ENCODE results near the gene KREMEN2.
"Not testable (repeated sequence)": the region's sequence is repeated elsewhere in the genome, so short reads cannot be mapped to it uniquely, and the experiment has no call there.

KREMEN2 gene

GRCh38 chr16:2943716-2944115, 20.4 kb upstream of the KREMEN2 start:
- H3K4me3 ChIP-seq (ENCODE audit: low read length); H3K9ac ChIP-seq (ENCODE audit: low read length); DNase-seq (ENCODE audit: low read depth); H3K9me3 ChIP-seq (ENCODE audit: control insufficient read depth, low read length); H3K4me1 ChIP-seq (ENCODE audit: control insufficient read depth, insufficient read depth, low read length); H3K27me3 ChIP-seq (replicated peaks; ENCODE audit: control insufficient read depth, insufficient read depth, low read length): not testable (repeated sequence)
- H3K36me3 ChIP-seq (ENCODE audit: control insufficient read depth, insufficient read depth, low read length, severe bottlenecking) = peaks cover 58% of the 10 kb centered on the region

- no peaks in the 10 kb centered on the region for H3K9me3 ChIP-seq (ENCODE audit: control insufficient read depth, low read length)
- H3K4me1 ChIP-seq (ENCODE audit: control insufficient read depth, insufficient read depth, low read length) = no peaks in the 10 kb centered on the region
- no peaks in the 10 kb centered on the region for H3K27me3 ChIP-seq (replicated peaks; ENCODE audit: control insufficient read depth, insufficient read depth, low read length)
- H3K4me3 ChIP-seq (ENCODE audit: low read length) = no peak overlapping the region
- no peak overlapping the region for H3K9ac ChIP-seq (ENCODE audit: low read length)
- peaks cover 42% of the 10 kb centered on the region for H3K36me3 ChIP-seq (ENCODE audit: control insufficient read depth, insufficient read depth, low read length, severe bottlenecking)
- no peak for DNase-seq (ENCODE audit: low read depth)
Measured at GRCh38 chr16:2946649-2947048, 17.4 kb upstream of the KREMEN2 start.

GRCh38 chr16:2948807-2949704, 15.0 kb upstream of the KREMEN2 start:
- Histone ChIP-seq H3K4me3 (ENCODE audit: low read length) (no peak overlapping the region), H3K36me3 (ENCODE audit: control insufficient read depth, insufficient read depth, low read length, severe bottlenecking) (peaks cover 23% of the 10 kb centered on the region), H3K27me3 (replicated peaks; ENCODE audit: control insufficient read depth, insufficient read depth, low read length) (peaks cover 6% of the 10 kb centered on the region), H3K9me3 (ENCODE audit: control insufficient read depth, low read length) (no peaks in the 10 kb centered on the region), H3K4me1 (ENCODE audit: control insufficient read depth, insufficient read depth, low read length) (no peaks in the 10 kb centered on the region), H3K9ac (ENCODE audit: low read length) (no peak overlapping the region)
- no peak for DNase-seq (ENCODE audit: low read depth)

- no peak for DNase-seq (ENCODE audit: low read depth)
- H3K9me3 ChIP-seq (ENCODE audit: control insufficient read depth, low read length) = no peaks in the 10 kb centered on the region
Measured at GRCh38 chr16:2949705-2950352, 14.2 kb upstream of the KREMEN2 start.

GRCh38 chr16:2950353-2950724, 13.7 kb upstream of the KREMEN2 start:
- H3K4me3 ChIP-seq (ENCODE audit: low read length) = no peak overlapping the region
- DNase-seq (ENCODE audit: low read depth) = no peak
- H3K27me3 ChIP-seq (replicated peaks; ENCODE audit: control insufficient read depth, insufficient read depth, low read length) = peaks cover 16% of the 10 kb centered on the region
- no peaks in the 10 kb centered on the region for H3K9me3 ChIP-seq (ENCODE audit: control insufficient read depth, low read length)
- no peaks in the 10 kb centered on the region for H3K4me1 ChIP-seq (ENCODE audit: control insufficient read depth, insufficient read depth, low read length)
- no peak overlapping the region for H3K9ac ChIP-seq (ENCODE audit: low read length)
- H3K36me3 ChIP-seq (ENCODE audit: control insufficient read depth, insufficient read depth, low read length, severe bottlenecking) = peaks cover 21% of the 10 kb centered on the region

More at GRCh38 chr16:2949705-2950352, 14.2 kb upstream of the KREMEN2 start:
- Histone ChIP-seq H3K36me3 (ENCODE audit: control insufficient read depth, insufficient read depth, low read length, severe bottlenecking) (peaks cover 21% of the 10 kb centered on the region), H3K4me3 (ENCODE audit: low read length) (no peak overlapping the region), H3K27me3 (replicated peaks; ENCODE audit: control insufficient read depth, insufficient read depth, low read length) (peaks cover 12% of the 10 kb centered on the region), H3K4me1 (ENCODE audit: control insufficient read depth, insufficient read depth, low read length) (no peaks in the 10 kb centered on the region), H3K9ac (ENCODE audit: low read length) (no peak overlapping the region)

- H3K4me1 ChIP-seq (ENCODE audit: control insufficient read depth, insufficient read depth, low read length) = no peaks in the 10 kb centered on the region
- H3K9me3 ChIP-seq (ENCODE audit: control insufficient read depth, low read length) = no peaks in the 10 kb centered on the region
- DNase-seq (ENCODE audit: low read depth) = no peak
- H3K27me3 ChIP-seq (replicated peaks; ENCODE audit: control insufficient read depth, insufficient read depth, low read length) = peaks cover 16% of the 10 kb centered on the region
- no peak overlapping the region for H3K9ac ChIP-seq (ENCODE audit: low read length)
- H3K36me3 ChIP-seq (ENCODE audit: control insufficient read depth, insufficient read depth, low read length, severe bottlenecking) = peaks cover 21% of the 10 kb centered on the region
- H3K4me3 ChIP-seq (ENCODE audit: low read length) = no peak overlapping the region
Measured at GRCh38 chr16:2950773-2951172, 13.3 kb upstream of the KREMEN2 start.

GRCh38 chr16:2952679-2953078, 11.4 kb upstream of the KREMEN2 start:
- no peak for DNase-seq (ENCODE audit: low read depth)
- Histone ChIP-seq H3K27me3 (replicated peaks; ENCODE audit: control insufficient read depth, insufficient read depth, low read length) (peaks cover 25% of the 10 kb centered on the region), H3K4me3 (ENCODE audit: low read length) (no peak overlapping the region), H3K4me1 (ENCODE audit: control insufficient read depth, insufficient read depth, low read length) (no peaks in the 10 kb centered on the region), H3K9me3 (ENCODE audit: control insufficient read depth, low read length) (no peaks in the 10 kb centered on the region), H3K36me3 (ENCODE audit: control insufficient read depth, insufficient read depth, low read length, severe bottlenecking) (peaks cover 12% of the 10 kb centered on the region), H3K9ac (ENCODE audit: low read length) (no peak overlapping the region)

GRCh38 chr16:2953706-2954627, 10.1 kb upstream of the KREMEN2 start:
- no peak for DNase-seq (ENCODE audit: low read depth)
- Histone ChIP-seq H3K27me3 (replicated peaks; ENCODE audit: control insufficient read depth, insufficient read depth, low read length) (peaks cover 26% of the 10 kb centered on the region), H3K36me3 (ENCODE audit: control insufficient read depth, insufficient read depth, low read length, severe bottlenecking) (peaks cover 7% of the 10 kb centered on the region), H3K4me1 (ENCODE audit: control insufficient read depth, insufficient read depth, low read length) (no peaks in the 10 kb centered on the region), H3K4me3 (ENCODE audit: low read length) (no peak overlapping the region), H3K9ac (ENCODE audit: low read length) (no peak overlapping the region), H3K9me3 (ENCODE audit: control insufficient read depth, low read length) (no peaks in the 10 kb centered on the region)

- DNase-seq (ENCODE audit: low read depth) = no peak
- Histone ChIP-seq H3K36me3 (ENCODE audit: control insufficient read depth, insufficient read depth, low read length, severe bottlenecking) (no peaks in the 10 kb centered on the region), H3K9ac (ENCODE audit: low read length) (no peak overlapping the region), H3K27me3 (replicated peaks; ENCODE audit: control insufficient read depth, insufficient read depth, low read length) (peaks cover 31% of the 10 kb centered on the region), H3K4me1 (ENCODE audit: control insufficient read depth, insufficient read depth, low read length) (no peaks in the 10 kb centered on the region), H3K4me3 (ENCODE audit: low read length) (no peak overlapping the region), H3K9me3 (ENCODE audit: control insufficient read depth, low read length) (no peaks in the 10 kb centered on the region)
Measured at GRCh38 chr16:2954656-2955381, 9.3 kb upstream of the KREMEN2 start.

- peaks cover 33% of the 10 kb centered on the region for H3K27me3 ChIP-seq (replicated peaks; ENCODE audit: control insufficient read depth, insufficient read depth, low read length)
- H3K36me3 ChIP-seq (ENCODE audit: control insufficient read depth, insufficient read depth, low read length, severe bottlenecking) = no peaks in the 10 kb centered on the region
- H3K9me3 ChIP-seq (ENCODE audit: control insufficient read depth, low read length) = no peaks in the 10 kb centered on the region
- DNase-seq (ENCODE audit: low read depth) = no peak
- no peak overlapping the region for H3K9ac ChIP-seq (ENCODE audit: low read length)
- H3K4me1 ChIP-seq (ENCODE audit: control insufficient read depth, insufficient read depth, low read length) = no peaks in the 10 kb centered on the region
- H3K4me3 ChIP-seq (ENCODE audit: low read length) = no peak overlapping the region
Measured at GRCh38 chr16:2955438-2955778, 8.7 kb upstream of the KREMEN2 start.

All from adipocyte (in vitro differentiated cells).